Nephron (organoid): ENCODE data around the gene FGFBP2.

Source experiments
- H3K27ac Mint-ChIP-seq, 3 experiments: 2 replicates each; pipeline ENCODE4 v1.8.0; 2020; ENCODE audit warnings: mixed read lengths in 3 of 3, mild to moderate bottlenecking in 2 of 3, moderate library complexity in 1 of 3
- H3K27me3 Mint-ChIP-seq: 2 replicates; pipeline ENCODE4 v1.8.0; 2021; ENCODE audit warnings: low read depth, mild to moderate bottlenecking, moderate library complexity, mixed read lengths
- H3K36me3 Mint-ChIP-seq: 2 replicates; pipeline ENCODE4 v1.8.0; 2020; ENCODE audit warnings: low read depth, mixed read lengths
- H3K4me1 Mint-ChIP-seq: 2 replicates; pipeline ENCODE4 v1.8.0; 2020; ENCODE audit warnings: mixed read lengths
- H3K4me3 Mint-ChIP-seq, 3 experiments: 2 replicates each; pipeline ENCODE4 v1.8.0; 2020; ENCODE audit warnings: mild to moderate bottlenecking in 3 of 3, mixed read lengths in 3 of 3, moderate library complexity in 2 of 3
- H3K9me3 Mint-ChIP-seq: 2 replicates; pipeline ENCODE4 v1.8.0; 2020; ENCODE audit warnings: mixed read lengths
- CTCF ChIP-seq, 3 experiments: fragments of 200-600 bp; sonication (generic); IDR thresholded peaks; one replicate each; pipeline ENCODE4 v1.5.0; 2021; ENCODE audit warnings: antibody characterized with exemption in 3 of 3; ENCODE audit not compliant: unreplicated experiment in 3 of 3

FGFBP2 gene

GRCh38 chr4:15982842-15983524 is 20.0 kb upstream of the FGFBP2 start:
- TF ChIP-seq CTCF (IDR thresholded peaks at IDR 0.05; ENCODE audit: unreplicated experiment in 3 of 3), result no peak
- H3K9me3 Mint-ChIP-seq, result no peaks in the 10 kb centered on the region
- H3K4me3 Mint-ChIP-seq, result no peak overlapping the region
- no peaks in the 10 kb centered on the region for H3K27me3 Mint-ChIP-seq
- no peaks in the 10 kb centered on the region for H3K4me1 Mint-ChIP-seq
- H3K36me3 Mint-ChIP-seq, result peaks cover 35% of the 10 kb centered on the region
- H3K27ac Mint-ChIP-seq, result peak overlapping the region in 1 of 3 experiments; percentile 6

- Mint-ChIP-seq H3K36me3 (peaks cover 6% of the 10 kb centered on the region), H3K27me3 (no peaks in the 10 kb centered on the region), H3K27ac (peak overlapping the region in 1 of 3 experiments; percentile 1), H3K4me1 (no peaks in the 10 kb centered on the region), H3K9me3 (no peaks in the 10 kb centered on the region), H3K4me3 (no peak overlapping the region)
- TF ChIP-seq CTCF (IDR thresholded peaks at IDR 0.05; ENCODE audit: unreplicated experiment in 3 of 3), result no peak
Observed at GRCh38 chr4:15976456-15977447, 13.8 kb upstream of the FGFBP2 start.

GRCh38 chr4:15971068-15971801 is 8.3 kb upstream of the FGFBP2 start:
- peaks cover 8% of the 10 kb centered on the region for H3K9me3 Mint-ChIP-seq
- H3K27ac Mint-ChIP-seq, result no peak overlapping the region
- H3K4me3 Mint-ChIP-seq, result no peak overlapping the region
- no peak for TF ChIP-seq CTCF (IDR thresholded peaks at IDR 0.05; ENCODE audit: unreplicated experiment in 3 of 3)
- H3K36me3 Mint-ChIP-seq, result peaks cover 16% of the 10 kb centered on the region
- peaks cover 1% of the 10 kb centered on the region for H3K27me3 Mint-ChIP-seq
- no peaks in the 10 kb centered on the region for H3K4me1 Mint-ChIP-seq

GRCh38 chr4:15968551-15969300 is 5.8 kb upstream of the FGFBP2 start:
- TF ChIP-seq CTCF (IDR thresholded peaks at IDR 0.05; ENCODE audit: unreplicated experiment in 3 of 3), result no peak
- Mint-ChIP-seq H3K4me1 (no peaks in the 10 kb centered on the region), H3K36me3 (peaks cover 18% of the 10 kb centered on the region), H3K27me3 (peaks cover 3% of the 10 kb centered on the region), H3K4me3 (no peak overlapping the region), H3K9me3 (peaks cover 10% of the 10 kb centered on the region), H3K27ac (no peak overlapping the region)

GRCh38 chr4:15965325-15965724 is 2.4 kb upstream of the FGFBP2 start:
- peaks cover 18% of the 10 kb centered on the region for H3K36me3 Mint-ChIP-seq
- peaks cover 18% of the 10 kb centered on the region for H3K4me1 Mint-ChIP-seq
- TF ChIP-seq CTCF (IDR thresholded peaks at IDR 0.05; ENCODE audit: unreplicated experiment in 3 of 3), result no peak
- peaks cover 10% of the 10 kb centered on the region for H3K9me3 Mint-ChIP-seq
- no peak overlapping the region for H3K27ac Mint-ChIP-seq
- H3K27me3 Mint-ChIP-seq, result peaks cover 6% of the 10 kb centered on the region
- H3K4me3 Mint-ChIP-seq, result no peak overlapping the region
